Measurements from ENCODE around the gene SYNGR3. TPM values are rescaled to one million over a fixed set of nuclear protein-coding genes. Genes with fewer than 3 reads are reported as not detected.

SYNGR3 gene
- total and polyA plus RNA-seq, 2 of the 13 experiments (the other 11 are each of a cell fraction or from before 2014, with no cell fraction given) = 0.97 to 5.7 TPM

- no peak; the same call in 1 of the 2 replicates for TF ChIP-seq CBX5 (CRISPR knock-in tag; IDR thresholded peaks at IDR 0.05; ENCODE audit: borderline replicate concordance)
- no peak for TF ChIP-seq HBP1 (CRISPR knock-in tag; IDR thresholded peaks at IDR 0.05; ENCODE audit: low read depth)
- peak; percentile 69; the same call in 1 of the 2 replicates for TF ChIP-seq KLF6 (CRISPR knock-in tag; IDR thresholded peaks at IDR 0.05)
- TF ChIP-seq WIZ (CRISPR knock-in tag; IDR thresholded peaks at IDR 0.05) = no peak; the same call in 1 of the 2 replicates
- TF ChIP-seq MAX (IDR thresholded peaks at IDR 0.05) = peak; percentile 57; the same call in 1 of the 2 replicates
- no peak for TF ChIP-seq ZNF318 (CRISPR knock-in tag; IDR thresholded peaks at IDR 0.05)
- no peak for TF ChIP-seq TFAP4 (IDR thresholded peaks at IDR 0.05; ENCODE audit: borderline replicate concordance, low read depth)
- no peak for TF ChIP-seq SAFB2 (CRISPR knock-in tag; IDR thresholded peaks at IDR 0.05; ENCODE audit: borderline replicate concordance, low read depth)
Observed at GRCh38 chr16:2023092-2024031, 33.6 kb downstream of the SYNGR3 start (continued).

Data from HepG2 (cell line).